GM23338 (cell line): ENCODE data around the gene SYNPO2.

Experiments
- CREB1 ChIP-seq: fragments of 250-450 bp; sonication (Bioruptor Pico); IDR thresholded peaks from 2 replicates; pipeline ENCODE4 v1.5.0; 2020; ENCODE audit warnings: low read depth, mild to moderate bottlenecking, moderate library complexity
- CTCF ChIP-seq, 2 experiments: fragments of 200-600 bp in 1 of 2; sonication (generic) in 1 of 2; conservative IDR thresholded peaks; 2 replicates each; pipeline versions ENCODE4 v1.5.1 to v1.6.1; 2016 to 2017; ENCODE audit warnings: antibody characterized with exemption in 2 of 2, low read depth in 2 of 2, mild to moderate bottlenecking in 2 of 2, moderate library complexity in 1 of 2
- ETS1 ChIP-seq: IDR thresholded peaks from 2 replicates; pipeline ENCODE4 v1.6.1; 2016; ENCODE audit warnings: antibody characterized with exemption
- EZH2 ChIP-seq: fragments of 200-600 bp; sonication (generic); IDR thresholded peaks from one replicate; pipeline ENCODE4 v1.8.0; 2017; ENCODE audit warnings: antibody characterized with exemption, mild to moderate bottlenecking, low read depth; ENCODE audit not compliant: unreplicated experiment
- EZH2phosphoT487 ChIP-seq: fragments of 200-600 bp; sonication (generic); IDR thresholded peaks from one replicate; pipeline ENCODE4 v1.8.1; 2018; ENCODE audit warnings: antibody characterized with exemption; ENCODE audit not compliant: unreplicated experiment
- POLR2AphosphoS5 ChIP-seq: IDR thresholded peaks from 2 replicates; pipeline ENCODE4 v1.6.1; 2016; ENCODE audit warnings: antibody characterized with exemption, low read depth
- ZNF114 ChIP-seq: fragments of 250-450 bp; sonication (Bioruptor Pico); IDR thresholded peaks from 2 replicates; pipeline ENCODE4 v1.5.0; 2020; ENCODE audit warnings: mild to moderate bottlenecking, moderate library complexity
- ZNF331 ChIP-seq: fragments of 250-450 bp; sonication (Bioruptor Pico); IDR thresholded peaks from 2 replicates; pipeline ENCODE4 v1.5.0; 2020; ENCODE audit warnings: low read depth, mild to moderate bottlenecking, moderate library complexity
- TF ChIP-seq, protein P1 (sequence below): IDR thresholded peaks from one replicate; pipeline ENCODE4 v1.6.1; 2018; ENCODE audit warnings: antibody characterized with exemption; ENCODE audit not compliant: unreplicated experiment
- TF ChIP-seq, protein P2 (sequence below): fragments of 250-450 bp; sonication (Bioruptor Pico); IDR thresholded peaks from 2 replicates; pipeline ENCODE4 v1.5.0; 2020; ENCODE audit warnings: mild to moderate bottlenecking, moderate library complexity

DNA sequence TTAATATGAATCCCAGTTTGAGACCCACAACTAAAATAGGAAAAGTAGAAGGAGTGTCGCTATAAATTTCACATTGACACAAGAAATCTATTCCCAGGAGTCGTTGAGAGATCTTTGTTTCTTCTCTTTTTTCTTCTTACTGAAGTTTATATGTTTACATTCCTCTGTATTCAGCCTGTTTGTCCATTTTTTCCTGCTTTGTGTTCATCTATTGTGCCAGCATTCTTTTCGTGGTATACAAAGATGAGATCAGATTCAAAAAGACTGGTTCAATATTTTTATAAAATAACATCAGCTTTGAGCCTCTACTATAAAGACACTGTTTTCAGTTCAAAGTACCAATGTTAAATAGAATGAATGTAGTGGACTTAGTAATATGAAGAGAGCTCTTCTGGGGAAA lies 151.6 kb downstream of the SYNPO2 start:
- TF ChIP-seq CTCF (conservative IDR thresholded peaks at IDR 0.05; ENCODE audit: low read depth in 2 of 2) (no peak), CREB1 (no peak), EZH2 (no peak), EZH2phosphoT487 (no peak), POLR2AphosphoS5 (no peak), ETS1 (no peak), ZNF331 (CRISPR knock-in tag) (no peak), ZNF114 (no peak)
- TF ChIP-seq, protein P1, sequence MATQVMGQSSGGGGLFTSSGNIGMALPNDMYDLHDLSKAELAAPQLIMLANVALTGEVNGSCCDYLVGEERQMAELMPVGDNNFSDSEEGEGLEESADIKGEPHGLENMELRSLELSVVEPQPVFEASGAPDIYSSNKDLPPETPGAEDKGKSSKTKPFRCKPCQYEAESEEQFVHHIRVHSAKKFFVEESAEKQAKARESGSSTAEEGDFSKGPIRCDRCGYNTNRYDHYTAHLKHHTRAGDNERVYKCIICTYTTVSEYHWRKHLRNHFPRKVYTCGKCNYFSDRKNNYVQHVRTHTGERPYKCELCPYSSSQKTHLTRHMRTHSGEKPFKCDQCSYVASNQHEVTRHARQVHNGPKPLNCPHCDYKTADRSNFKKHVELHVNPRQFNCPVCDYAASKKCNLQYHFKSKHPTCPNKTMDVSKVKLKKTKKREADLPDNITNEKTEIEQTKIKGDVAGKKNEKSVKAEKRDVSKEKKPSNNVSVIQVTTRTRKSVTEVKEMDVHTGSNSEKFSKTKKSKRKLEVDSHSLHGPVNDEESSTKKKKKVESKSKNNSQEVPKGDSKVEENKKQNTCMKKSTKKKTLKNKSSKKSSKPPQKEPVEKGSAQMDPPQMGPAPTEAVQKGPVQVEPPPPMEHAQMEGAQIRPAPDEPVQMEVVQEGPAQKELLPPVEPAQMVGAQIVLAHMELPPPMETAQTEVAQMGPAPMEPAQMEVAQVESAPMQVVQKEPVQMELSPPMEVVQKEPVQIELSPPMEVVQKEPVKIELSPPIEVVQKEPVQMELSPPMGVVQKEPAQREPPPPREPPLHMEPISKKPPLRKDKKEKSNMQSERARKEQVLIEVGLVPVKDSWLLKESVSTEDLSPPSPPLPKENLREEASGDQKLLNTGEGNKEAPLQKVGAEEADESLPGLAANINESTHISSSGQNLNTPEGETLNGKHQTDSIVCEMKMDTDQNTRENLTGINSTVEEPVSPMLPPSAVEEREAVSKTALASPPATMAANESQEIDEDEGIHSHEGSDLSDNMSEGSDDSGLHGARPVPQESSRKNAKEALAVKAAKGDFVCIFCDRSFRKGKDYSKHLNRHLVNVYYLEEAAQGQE, result no peak
- TF ChIP-seq, protein P2, sequence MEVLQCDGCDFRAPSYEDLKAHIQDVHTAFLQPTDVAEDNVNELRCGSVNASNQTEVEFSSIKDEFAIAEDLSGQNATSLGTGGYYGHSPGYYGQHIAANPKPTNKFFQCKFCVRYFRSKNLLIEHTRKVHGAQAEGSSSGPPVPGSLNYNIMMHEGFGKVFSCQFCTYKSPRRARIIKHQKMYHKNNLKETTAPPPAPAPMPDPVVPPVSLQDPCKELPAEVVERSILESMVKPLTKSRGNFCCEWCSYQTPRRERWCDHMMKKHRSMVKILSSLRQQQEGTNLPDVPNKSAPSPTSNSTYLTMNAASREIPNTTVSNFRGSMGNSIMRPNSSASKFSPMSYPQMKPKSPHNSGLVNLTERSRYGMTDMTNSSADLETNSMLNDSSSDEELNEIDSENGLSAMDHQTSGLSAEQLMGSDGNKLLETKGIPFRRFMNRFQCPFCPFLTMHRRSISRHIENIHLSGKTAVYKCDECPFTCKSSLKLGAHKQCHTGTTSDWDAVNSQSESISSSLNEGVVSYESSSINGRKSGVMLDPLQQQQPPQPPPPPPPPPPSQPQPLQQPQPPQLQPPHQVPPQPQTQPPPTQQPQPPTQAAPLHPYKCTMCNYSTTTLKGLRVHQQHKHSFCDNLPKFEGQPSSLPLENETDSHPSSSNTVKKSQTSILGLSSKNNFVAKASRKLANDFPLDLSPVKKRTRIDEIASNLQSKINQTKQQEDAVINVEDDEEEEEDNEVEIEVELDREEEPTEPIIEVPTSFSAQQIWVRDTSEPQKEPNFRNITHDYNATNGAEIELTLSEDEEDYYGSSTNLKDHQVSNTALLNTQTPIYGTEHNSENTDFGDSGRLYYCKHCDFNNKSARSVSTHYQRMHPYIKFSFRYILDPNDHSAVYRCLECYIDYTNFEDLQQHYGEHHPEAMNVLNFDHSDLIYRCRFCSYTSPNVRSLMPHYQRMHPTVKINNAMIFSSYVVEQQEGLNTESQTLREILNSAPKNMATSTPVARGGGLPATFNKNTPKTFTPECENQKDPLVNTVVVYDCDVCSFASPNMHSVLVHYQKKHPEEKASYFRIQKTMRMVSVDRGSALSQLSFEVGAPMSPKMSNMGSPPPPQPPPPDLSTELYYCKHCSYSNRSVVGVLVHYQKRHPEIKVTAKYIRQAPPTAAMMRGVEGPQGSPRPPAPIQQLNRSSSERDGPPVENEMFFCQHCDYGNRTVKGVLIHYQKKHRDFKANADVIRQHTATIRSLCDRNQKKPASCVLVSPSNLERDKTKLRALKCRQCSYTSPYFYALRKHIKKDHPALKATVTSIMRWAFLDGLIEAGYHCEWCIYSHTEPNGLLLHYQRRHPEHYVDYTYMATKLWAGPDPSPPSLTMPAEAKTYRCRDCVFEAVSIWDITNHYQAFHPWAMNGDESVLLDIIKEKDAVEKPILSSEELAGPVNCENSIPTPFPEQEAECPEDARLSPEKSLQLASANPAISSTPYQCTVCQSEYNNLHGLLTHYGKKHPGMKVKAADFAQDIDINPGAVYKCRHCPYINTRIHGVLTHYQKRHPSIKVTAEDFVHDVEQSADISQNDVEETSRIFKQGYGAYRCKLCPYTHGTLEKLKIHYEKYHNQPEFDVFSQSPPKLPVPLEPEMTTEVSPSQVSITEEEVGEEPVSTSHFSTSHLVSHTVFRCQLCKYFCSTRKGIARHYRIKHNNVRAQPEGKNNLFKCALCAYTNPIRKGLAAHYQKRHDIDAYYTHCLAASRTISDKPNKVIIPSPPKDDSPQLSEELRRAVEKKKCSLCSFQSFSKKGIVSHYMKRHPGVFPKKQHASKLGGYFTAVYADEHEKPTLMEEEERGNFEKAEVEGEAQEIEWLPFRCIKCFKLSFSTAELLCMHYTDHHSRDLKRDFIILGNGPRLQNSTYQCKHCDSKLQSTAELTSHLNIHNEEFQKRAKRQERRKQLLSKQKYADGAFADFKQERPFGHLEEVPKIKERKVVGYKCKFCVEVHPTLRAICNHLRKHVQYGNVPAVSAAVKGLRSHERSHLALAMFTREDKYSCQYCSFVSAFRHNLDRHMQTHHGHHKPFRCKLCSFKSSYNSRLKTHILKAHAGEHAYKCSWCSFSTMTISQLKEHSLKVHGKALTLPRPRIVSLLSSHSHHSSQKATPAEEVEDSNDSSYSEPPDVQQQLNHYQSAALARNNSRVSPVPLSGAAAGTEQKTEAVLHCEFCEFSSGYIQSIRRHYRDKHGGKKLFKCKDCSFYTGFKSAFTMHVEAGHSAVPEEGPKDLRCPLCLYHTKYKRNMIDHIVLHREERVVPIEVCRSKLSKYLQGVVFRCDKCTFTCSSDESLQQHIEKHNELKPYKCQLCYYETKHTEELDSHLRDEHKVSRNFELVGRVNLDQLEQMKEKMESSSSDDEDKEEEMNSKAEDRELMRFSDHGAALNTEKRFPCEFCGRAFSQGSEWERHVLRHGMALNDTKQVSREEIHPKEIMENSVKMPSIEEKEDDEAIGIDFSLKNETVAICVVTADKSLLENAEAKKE (CRISPR knock-in tag), result no peak
